Measurements from ENCODE around the gene CD47. TPM values are rescaled to one million over a fixed set of nuclear protein-coding genes. Genes with fewer than 3 reads are reported as not detected.

Gene CD47
- polyA plus RNA-seq, 1 of the 3 experiments (the other 2 are of a cell fraction): 19.6 TPM

GRCh38 chr3:108014943-108015342, 75.9 kb downstream of the CD47 start:
- H3K4me1 ChIP-seq (ENCODE audit: control insufficient read depth in 1 of 2, insufficient read depth in 2 of 2, low read depth in 1 of 2, low read length in 1 of 2): no peaks in the 10 kb centered on the region
- H3K27me3 ChIP-seq (ENCODE audit: insufficient read depth): no peaks in the 10 kb centered on the region
- no peaks in the 10 kb centered on the region for H3K79me2 ChIP-seq (ENCODE audit: insufficient read depth)
- peaks cover 1% of the 10 kb centered on the region for H3F3A ChIP-seq (replicated peaks; ENCODE audit: insufficient read depth)
- CTCF ChIA-PET: interaction anchor here (1.2 kb wide), 1 partner anchor 10 kb away, joined by 3 read pairs; no protein-coding TSS in a partner anchor
- TF ChIP-seq, protein P1, sequence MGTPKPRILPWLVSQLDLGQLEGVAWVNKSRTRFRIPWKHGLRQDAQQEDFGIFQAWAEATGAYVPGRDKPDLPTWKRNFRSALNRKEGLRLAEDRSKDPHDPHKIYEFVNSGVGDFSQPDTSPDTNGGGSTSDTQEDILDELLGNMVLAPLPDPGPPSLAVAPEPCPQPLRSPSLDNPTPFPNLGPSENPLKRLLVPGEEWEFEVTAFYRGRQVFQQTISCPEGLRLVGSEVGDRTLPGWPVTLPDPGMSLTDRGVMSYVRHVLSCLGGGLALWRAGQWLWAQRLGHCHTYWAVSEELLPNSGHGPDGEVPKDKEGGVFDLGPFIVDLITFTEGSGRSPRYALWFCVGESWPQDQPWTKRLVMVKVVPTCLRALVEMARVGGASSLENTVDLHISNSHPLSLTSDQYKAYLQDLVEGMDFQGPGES (IDR thresholded peaks at IDR 0.05; ENCODE audit: low read depth, low read length): no peak
- TF ChIP-seq, protein P2, sequence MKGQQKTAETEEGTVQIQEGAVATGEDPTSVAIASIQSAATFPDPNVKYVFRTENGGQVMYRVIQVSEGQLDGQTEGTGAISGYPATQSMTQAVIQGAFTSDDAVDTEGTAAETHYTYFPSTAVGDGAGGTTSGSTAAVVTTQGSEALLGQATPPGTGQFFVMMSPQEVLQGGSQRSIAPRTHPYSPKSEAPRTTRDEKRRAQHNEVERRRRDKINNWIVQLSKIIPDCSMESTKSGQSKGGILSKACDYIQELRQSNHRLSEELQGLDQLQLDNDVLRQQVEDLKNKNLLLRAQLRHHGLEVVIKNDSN (IDR thresholded peaks at IDR 0.05; ENCODE audit: borderline replicate concordance, low read depth): no peak
- TF ChIP-seq TAF1 (IDR thresholded peaks at IDR 0.05; ENCODE audit: borderline replicate concordance, low read depth, low read length): no peak
- TF ChIP-seq REST (IDR thresholded peaks at IDR 0.05; ENCODE audit: low read depth, low read length): no peak
- no peaks in the 10 kb centered on the region for H3K36me3 ChIP-seq (replicated peaks in 1 of 2; ENCODE audit: control insufficient read depth in 1 of 2, insufficient read depth in 2 of 2, low read length in 1 of 2)
- 89% methylated on average over 2 of the region's 2 CpGs for WGBS (ENCODE audit: low lambda C conversion rate)
- no peaks in the 10 kb centered on the region for H4K20me1 ChIP-seq (ENCODE audit: insufficient read depth)
- DNase-seq: no peak
- H3K9ac ChIP-seq: no peak overlapping the region
- POLR2A ChIA-PET: no interaction called here
- H2AFZ ChIP-seq (ENCODE audit: low read depth): no peak overlapping the region
- H3K9me2 ChIP-seq: no peaks in the 10 kb centered on the region
- no peaks in the 10 kb centered on the region for H3K9me3 ChIP-seq
- no peak overlapping the region for H3K4me2 ChIP-seq
- H3K4me3 ChIP-seq (ENCODE audit: low read depth in 2 of 2, low read length in 1 of 2): no peak overlapping the region
- no peak overlapping the region for H3K27ac ChIP-seq (ENCODE audit: low read depth in 2 of 2, low read length in 1 of 2)

DNA sequence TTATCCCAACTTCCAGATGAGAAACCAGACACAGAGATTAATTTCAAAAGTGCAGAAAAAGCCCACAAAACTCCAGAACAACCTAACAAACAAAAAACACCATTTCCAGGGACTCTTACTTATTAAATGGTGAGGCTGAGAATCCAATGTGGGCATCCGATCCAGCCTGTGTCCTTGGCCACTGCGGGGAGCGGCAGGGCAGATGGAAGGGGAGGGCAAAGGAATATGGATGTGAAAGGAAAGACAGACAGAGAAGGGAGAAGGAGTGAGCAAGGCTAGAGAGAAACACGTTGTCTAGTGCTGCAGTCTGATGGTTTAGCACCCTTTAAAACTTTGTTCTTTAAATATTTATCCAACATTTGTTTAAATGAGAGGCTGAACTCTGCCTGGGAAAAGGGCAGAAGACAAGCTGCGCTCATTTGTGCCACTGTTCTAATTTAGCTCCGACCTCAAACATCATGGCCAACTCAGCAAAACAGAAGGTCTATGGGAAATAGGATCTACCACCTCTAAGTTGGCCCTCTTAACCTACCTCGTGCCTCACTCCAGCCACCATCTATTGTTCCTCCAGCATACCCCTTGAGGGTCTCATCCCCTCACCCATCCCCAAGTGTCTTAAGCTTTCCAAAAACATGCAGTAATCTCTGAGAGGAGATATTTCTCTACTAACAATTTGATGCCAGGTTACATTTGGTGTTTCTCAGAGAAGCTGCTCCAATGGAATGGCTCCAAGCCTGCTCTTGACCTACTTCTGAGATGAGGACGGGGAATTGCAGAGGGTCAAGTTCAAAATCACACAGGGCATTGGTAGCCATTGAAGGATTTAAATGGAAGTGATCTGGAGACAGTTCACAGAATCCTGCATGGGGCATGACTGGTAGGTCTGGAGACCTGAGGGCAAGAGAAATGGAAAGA, 77.4 kb downstream of the CD47 start:
- Histone ChIP-seq H3K4me1 (ENCODE audit: control insufficient read depth in 1 of 2, insufficient read depth in 2 of 2, low read depth in 1 of 2, low read length in 1 of 2) (no peaks in the 10 kb centered on the region; a peak in 1 of 4 replicates), H3K27ac (ENCODE audit: low read depth in 2 of 2, low read length in 1 of 2) (no peak overlapping the region), H3K36me3 (replicated peaks in 1 of 2; ENCODE audit: control insufficient read depth in 1 of 2, insufficient read depth in 2 of 2, low read length in 1 of 2) (no peaks in the 10 kb centered on the region), H3K27me3 (ENCODE audit: insufficient read depth) (no peaks in the 10 kb centered on the region), H3K9ac (no peak overlapping the region), H2AFZ (ENCODE audit: low read depth) (no peak overlapping the region), H3K9me3 (no peaks in the 10 kb centered on the region), H3K9me2 (no peaks in the 10 kb centered on the region), H4K20me1 (ENCODE audit: insufficient read depth) (no peaks in the 10 kb centered on the region), H3K4me3 (ENCODE audit: low read depth in 2 of 2, low read length in 1 of 2) (no peak overlapping the region), H3K4me2 (no peak overlapping the region), H3F3A (replicated peaks; ENCODE audit: insufficient read depth) (peaks cover 12% of the 10 kb centered on the region), H3K79me2 (ENCODE audit: insufficient read depth) (no peaks in the 10 kb centered on the region)
- 80% methylated on average over 8 of the region's 8 CpGs for WGBS (ENCODE audit: low lambda C conversion rate)
- no peak for DNase-seq
- ChIA-PET POLR2A (no interaction called here), CTCF (no interaction called here)
- TF ChIP-seq, protein P3, sequence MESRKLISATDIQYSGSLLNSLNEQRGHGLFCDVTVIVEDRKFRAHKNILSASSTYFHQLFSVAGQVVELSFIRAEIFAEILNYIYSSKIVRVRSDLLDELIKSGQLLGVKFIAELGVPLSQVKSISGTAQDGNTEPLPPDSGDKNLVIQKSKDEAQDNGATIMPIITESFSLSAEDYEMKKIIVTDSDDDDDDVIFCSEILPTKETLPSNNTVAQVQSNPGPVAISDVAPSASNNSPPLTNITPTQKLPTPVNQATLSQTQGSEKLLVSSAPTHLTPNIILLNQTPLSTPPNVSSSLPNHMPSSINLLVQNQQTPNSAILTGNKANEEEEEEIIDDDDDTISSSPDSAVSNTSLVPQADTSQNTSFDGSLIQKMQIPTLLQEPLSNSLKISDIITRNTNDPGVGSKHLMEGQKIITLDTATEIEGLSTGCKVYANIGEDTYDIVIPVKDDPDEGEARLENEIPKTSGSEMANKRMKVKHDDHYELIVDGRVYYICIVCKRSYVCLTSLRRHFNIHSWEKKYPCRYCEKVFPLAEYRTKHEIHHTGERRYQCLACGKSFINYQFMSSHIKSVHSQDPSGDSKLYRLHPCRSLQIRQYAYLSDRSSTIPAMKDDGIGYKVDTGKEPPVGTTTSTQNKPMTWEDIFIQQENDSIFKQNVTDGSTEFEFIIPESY (IDR thresholded peaks at IDR 0.05; ENCODE audit: borderline replicate concordance, low read depth): no peak
- no peak for TF ChIP-seq NFIC (IDR thresholded peaks at IDR 0.05; ENCODE audit: borderline replicate concordance)
- TF ChIP-seq MAX (IDR thresholded peaks at IDR 0.05; ENCODE audit: low read depth): no peak
- no peak for TF ChIP-seq POLR2AphosphoS5 (IDR thresholded peaks at IDR 0.05; ENCODE audit: low read depth, low read length)
- no peak for TF ChIP-seq FOXJ3 (CRISPR knock-in tag; IDR thresholded peaks at IDR 0.05)
- no peak for TF ChIP-seq RFX5 (IDR thresholded peaks at IDR 0.05; ENCODE audit: low read length)
- no peak for TF ChIP-seq SIN3A (IDR thresholded peaks at IDR 0.05; ENCODE audit: borderline replicate concordance, low read depth, low read length)
- no peak for TF ChIP-seq TAF1 (IDR thresholded peaks at IDR 0.05; ENCODE audit: borderline replicate concordance, low read depth, low read length)
- no peak for TF ChIP-seq SMC3 (IDR thresholded peaks at IDR 0.05; ENCODE audit: low read depth, low read length)
- TF ChIP-seq FOSL2 (IDR thresholded peaks at IDR 0.05; ENCODE audit: borderline replicate concordance, low read depth): no peak
- TF ChIP-seq, protein P4, sequence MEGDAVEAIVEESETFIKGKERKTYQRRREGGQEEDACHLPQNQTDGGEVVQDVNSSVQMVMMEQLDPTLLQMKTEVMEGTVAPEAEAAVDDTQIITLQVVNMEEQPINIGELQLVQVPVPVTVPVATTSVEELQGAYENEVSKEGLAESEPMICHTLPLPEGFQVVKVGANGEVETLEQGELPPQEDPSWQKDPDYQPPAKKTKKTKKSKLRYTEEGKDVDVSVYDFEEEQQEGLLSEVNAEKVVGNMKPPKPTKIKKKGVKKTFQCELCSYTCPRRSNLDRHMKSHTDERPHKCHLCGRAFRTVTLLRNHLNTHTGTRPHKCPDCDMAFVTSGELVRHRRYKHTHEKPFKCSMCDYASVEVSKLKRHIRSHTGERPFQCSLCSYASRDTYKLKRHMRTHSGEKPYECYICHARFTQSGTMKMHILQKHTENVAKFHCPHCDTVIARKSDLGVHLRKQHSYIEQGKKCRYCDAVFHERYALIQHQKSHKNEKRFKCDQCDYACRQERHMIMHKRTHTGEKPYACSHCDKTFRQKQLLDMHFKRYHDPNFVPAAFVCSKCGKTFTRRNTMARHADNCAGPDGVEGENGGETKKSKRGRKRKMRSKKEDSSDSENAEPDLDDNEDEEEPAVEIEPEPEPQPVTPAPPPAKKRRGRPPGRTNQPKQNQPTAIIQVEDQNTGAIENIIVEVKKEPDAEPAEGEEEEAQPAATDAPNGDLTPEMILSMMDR (IDR thresholded peaks at IDR 0.05): no peak
- no peak for TF ChIP-seq CHD2 (IDR thresholded peaks at IDR 0.05; ENCODE audit: low read length, partially characterized antibody)

Measured in SK-N-SH (cell line).